Gastrocnemius medialis (tissue), 4 donors: ENCODE results near the gene CEBPA. TPM values are rescaled to one million over a fixed set of nuclear protein-coding genes. Genes with fewer than 3 reads are reported as not detected.

ENCODE experiments used
- ATAC-seq, 2 donors: fragments of 150-250 bp; one replicate each; pipeline ENCODE4 v1.9.1; 2016
- DNase-seq, 2 donors: peaks; one replicate each; pipeline ENCODE4 v3.0.0-alpha.2; 2019
- H3K27ac ChIP-seq, 4 donors: fragments of 200-600 bp; sonication (generic); 1 replicate in 1 of 4; 2 replicates in 3 of 4; pipeline ENCODE4 v1.5.1; 2016 to 2018; ENCODE audit warnings: mild to moderate bottlenecking in 2 of 4, moderate library complexity in 1 of 4
- H3K27me3 ChIP-seq, 3 donors: fragments of 200-600 bp; sonication (generic) in 2 of 3; 1 replicate in 1 of 3; 2 replicates in 2 of 3; pipeline versions ENCODE4 v1.5.1 to v1.6.0; 2016 to 2019; ENCODE audit warnings: mild to moderate bottlenecking in 1 of 3, moderate library complexity in 1 of 3
- H3K36me3 ChIP-seq, 2 donors: fragments of 200-600 bp; sonication (generic) in 1 of 2; one replicate each; pipeline ENCODE4 v1.5.1; 2017 to 2018
- H3K4me1 ChIP-seq, 2 donors: fragments of 200-600 bp; sonication (generic) in 1 of 2; one replicate each; pipeline ENCODE4 v1.5.1; 2016 to 2017; ENCODE audit warnings: mild to moderate bottlenecking in 2 of 2
- H3K4me3 ChIP-seq, 4 donors: fragments of 200-600 bp; sonication (generic) in 3 of 4; 1 replicate in 1 of 4; 2 replicates in 3 of 4; pipeline ENCODE4 v1.5.1; 2016 to 2019; ENCODE audit warnings: mild to moderate bottlenecking in 2 of 4
- H3K9me3 ChIP-seq, 3 donors: fragments of 200-600 bp; sonication (generic) in 2 of 3; 1 replicate in 1 of 3; 2 replicates in 2 of 3; pipeline ENCODE4 v1.5.1; 2016 to 2019
- POLR2A ChIP-seq, 2 donors: fragments of 450-650 bp; IDR thresholded peaks; one replicate each; pipeline ENCODE4 v1.6.1; 2017; ENCODE audit warnings: antibody characterized with exemption in 2 of 2, mild to moderate bottlenecking in 2 of 2, moderate library complexity in 2 of 2
- in situ Hi-C, 4 donors: fragments of 200-750 bp; cut with MboI; loops; one replicate each; pipeline versions ENCODE4 v1.15.0 to v1.8.0; 2017; ENCODE audit warnings: low sequenced_read_pairs in 4 of 4
- intact Hi-C: fragments of 100-400 bp; cut with DNase I; formaldehyde crosslinking; loops from one replicate; pipeline ENCODE4 v1.15.1; 2023; ENCODE audit warnings: low total_unique reads
- total RNA-seq, 4 donors: library from RNA; depleted of rRNA; stranded (reverse); fragments of >200 nt; gene quantifications; one replicate each; pipeline versions ENCODE4 v1.1.0 to v1.2.3, GENCODE V29; 2016
- TF ChIP-seq, protein P1 (sequence below), 5 experiments: fragments of 450-650 bp in 3 of 5; fragments of 200-600 bp in 2 of 5; sonication (generic) in 2 of 5; IDR thresholded peaks in 4 of 5; conservative IDR thresholded peaks in 1 of 5; 1 replicate in 4 of 5; 2 replicates in 1 of 5; pipeline ENCODE4 v1.5.1; 2016 to 2019; ENCODE audit warnings: antibody characterized with exemption in 5 of 5, mild to moderate bottlenecking in 3 of 5, moderate library complexity in 3 of 5

CEBPA gene
- total RNA-seq, 4 donors from 2014 or later: 11.9 to 29.9 (median 25.5) TPM

DNA sequence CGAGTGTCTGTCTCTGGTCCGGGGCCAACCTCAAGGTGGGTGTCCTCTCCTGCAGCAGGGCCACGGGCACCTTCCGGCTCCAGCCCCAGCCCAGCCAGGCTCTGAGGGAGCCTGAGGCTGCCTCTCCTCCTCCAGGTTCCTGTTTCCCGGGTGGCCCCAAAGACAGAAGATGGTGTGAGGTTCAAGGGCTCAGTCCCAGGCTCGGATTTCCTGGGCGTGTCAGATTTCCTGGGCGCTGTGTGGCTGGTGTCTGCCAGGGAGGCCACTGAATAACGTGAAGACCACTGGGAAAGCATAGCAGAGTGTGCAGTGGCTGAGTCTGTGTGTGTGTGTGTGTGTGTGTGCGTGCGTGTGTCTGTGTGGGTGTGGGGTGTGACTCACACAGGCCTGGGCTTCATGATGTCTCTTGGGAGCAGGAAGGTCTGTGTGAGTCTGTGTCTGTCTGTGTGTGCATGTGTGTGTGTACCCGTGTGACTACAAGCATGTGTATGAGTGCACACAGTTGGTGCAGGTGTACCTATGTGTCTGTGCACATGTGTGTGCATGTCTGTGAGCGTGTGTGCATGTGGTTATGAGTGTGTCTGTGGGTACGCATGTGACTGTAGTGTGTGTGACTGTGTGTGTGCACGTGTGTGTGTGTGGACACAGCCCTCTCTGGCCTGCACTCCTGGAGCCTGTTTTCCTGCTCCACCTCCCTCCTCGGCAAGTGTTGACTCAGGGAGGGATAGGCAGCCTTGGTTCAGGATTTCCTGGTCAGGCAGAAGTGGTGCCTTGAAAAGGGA is 28.3 kb downstream of the CEBPA start:
- in situ Hi-C loops: no loop called here
- ATAC-seq (no peak), DNase-seq (no peak)
- H3K27me3 ChIP-seq: no peaks in the 10 kb centered on the region
- H3K36me3 ChIP-seq: no peaks in the 10 kb centered on the region
- no peaks in the 10 kb centered on the region for H3K9me3 ChIP-seq
- intact Hi-C loops: no loop called here
- H3K27ac ChIP-seq: no peak overlapping the region
- no peak overlapping the region for H3K4me3 ChIP-seq
- no peak for TF ChIP-seq POLR2A (IDR thresholded peaks at IDR 0.05)
- TF ChIP-seq, protein P1, sequence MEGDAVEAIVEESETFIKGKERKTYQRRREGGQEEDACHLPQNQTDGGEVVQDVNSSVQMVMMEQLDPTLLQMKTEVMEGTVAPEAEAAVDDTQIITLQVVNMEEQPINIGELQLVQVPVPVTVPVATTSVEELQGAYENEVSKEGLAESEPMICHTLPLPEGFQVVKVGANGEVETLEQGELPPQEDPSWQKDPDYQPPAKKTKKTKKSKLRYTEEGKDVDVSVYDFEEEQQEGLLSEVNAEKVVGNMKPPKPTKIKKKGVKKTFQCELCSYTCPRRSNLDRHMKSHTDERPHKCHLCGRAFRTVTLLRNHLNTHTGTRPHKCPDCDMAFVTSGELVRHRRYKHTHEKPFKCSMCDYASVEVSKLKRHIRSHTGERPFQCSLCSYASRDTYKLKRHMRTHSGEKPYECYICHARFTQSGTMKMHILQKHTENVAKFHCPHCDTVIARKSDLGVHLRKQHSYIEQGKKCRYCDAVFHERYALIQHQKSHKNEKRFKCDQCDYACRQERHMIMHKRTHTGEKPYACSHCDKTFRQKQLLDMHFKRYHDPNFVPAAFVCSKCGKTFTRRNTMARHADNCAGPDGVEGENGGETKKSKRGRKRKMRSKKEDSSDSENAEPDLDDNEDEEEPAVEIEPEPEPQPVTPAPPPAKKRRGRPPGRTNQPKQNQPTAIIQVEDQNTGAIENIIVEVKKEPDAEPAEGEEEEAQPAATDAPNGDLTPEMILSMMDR (IDR thresholded peaks at IDR 0.05 in 4 of 5, conservative IDR thresholded peaks at IDR 0.05 in 1 of 5): no peak
- H3K4me1 ChIP-seq: no peaks in the 10 kb centered on the region

- intact Hi-C loops: no loop called here
- no peak overlapping the region for H3K27ac ChIP-seq
- no peaks in the 10 kb centered on the region for H3K36me3 ChIP-seq
- H3K4me3 ChIP-seq: no peak overlapping the region
- no peaks in the 10 kb centered on the region for H3K9me3 ChIP-seq
- H3K4me1 ChIP-seq: no peaks in the 10 kb centered on the region
- ATAC-seq (no peak), DNase-seq (no peak)
- TF ChIP-seq POLR2A (IDR thresholded peaks at IDR 0.05): no peak
- TF ChIP-seq, protein P1 (IDR thresholded peaks at IDR 0.05 in 4 of 5, conservative IDR thresholded peaks at IDR 0.05 in 1 of 5): no peak
- H3K27me3 ChIP-seq: no peaks in the 10 kb centered on the region
- in situ Hi-C loops: no loop called here
Measured at GRCh38 chr19:33273065-33273736, 29.1 kb downstream of the CEBPA start.

- H3K27ac ChIP-seq: no peak overlapping the region
- no peaks in the 10 kb centered on the region for H3K36me3 ChIP-seq
- intact Hi-C loops: no loop called here
- H3K9me3 ChIP-seq: no peaks in the 10 kb centered on the region
- in situ Hi-C loops: no loop called here
- no peak for DNase-seq
- H3K4me3 ChIP-seq: no peak overlapping the region
- no peaks in the 10 kb centered on the region for H3K27me3 ChIP-seq
- no peak for TF ChIP-seq POLR2A (IDR thresholded peaks at IDR 0.05)
- TF ChIP-seq, protein P1 (IDR thresholded peaks at IDR 0.05 in 4 of 5, conservative IDR thresholded peaks at IDR 0.05 in 1 of 5): no peak
- H3K4me1 ChIP-seq: no peaks in the 10 kb centered on the region
- no peak for ATAC-seq
Measured at GRCh38 chr19:33271246-33272021, 30.9 kb downstream of the CEBPA start.

- H3K9me3 ChIP-seq: no peaks in the 10 kb centered on the region
- H3K27ac ChIP-seq: no peak overlapping the region
- no peaks in the 10 kb centered on the region for H3K4me1 ChIP-seq
- DNase-seq (no peak), ATAC-seq (no peak)
- H3K36me3 ChIP-seq: no peaks in the 10 kb centered on the region
- no peak for TF ChIP-seq POLR2A (IDR thresholded peaks at IDR 0.05)
- TF ChIP-seq, protein P1 (IDR thresholded peaks at IDR 0.05 in 4 of 5, conservative IDR thresholded peaks at IDR 0.05 in 1 of 5): no peak
- intact Hi-C loops (no loop called here), in situ Hi-C loops (no loop called here)
- no peak overlapping the region for H3K4me3 ChIP-seq
- no peaks in the 10 kb centered on the region for H3K27me3 ChIP-seq
Measured at GRCh38 chr19:33270769-33271168, 31.6 kb downstream of the CEBPA start.
